ENCODE measurements around the gene EHMT1. TPM values are rescaled to one million over a fixed set of nuclear protein-coding genes. Genes with fewer than 3 reads are reported as not detected.
A peak's percentile ranks its signal among the peaks of the same experiment; 100 is the strongest.

The EHMT1 gene
- total and polyA plus RNA-seq, 2 of the 13 experiments (the other 11 are each of a cell fraction or from before 2014, with no cell fraction given), result 23.0 to 27.1 TPM

DNA sequence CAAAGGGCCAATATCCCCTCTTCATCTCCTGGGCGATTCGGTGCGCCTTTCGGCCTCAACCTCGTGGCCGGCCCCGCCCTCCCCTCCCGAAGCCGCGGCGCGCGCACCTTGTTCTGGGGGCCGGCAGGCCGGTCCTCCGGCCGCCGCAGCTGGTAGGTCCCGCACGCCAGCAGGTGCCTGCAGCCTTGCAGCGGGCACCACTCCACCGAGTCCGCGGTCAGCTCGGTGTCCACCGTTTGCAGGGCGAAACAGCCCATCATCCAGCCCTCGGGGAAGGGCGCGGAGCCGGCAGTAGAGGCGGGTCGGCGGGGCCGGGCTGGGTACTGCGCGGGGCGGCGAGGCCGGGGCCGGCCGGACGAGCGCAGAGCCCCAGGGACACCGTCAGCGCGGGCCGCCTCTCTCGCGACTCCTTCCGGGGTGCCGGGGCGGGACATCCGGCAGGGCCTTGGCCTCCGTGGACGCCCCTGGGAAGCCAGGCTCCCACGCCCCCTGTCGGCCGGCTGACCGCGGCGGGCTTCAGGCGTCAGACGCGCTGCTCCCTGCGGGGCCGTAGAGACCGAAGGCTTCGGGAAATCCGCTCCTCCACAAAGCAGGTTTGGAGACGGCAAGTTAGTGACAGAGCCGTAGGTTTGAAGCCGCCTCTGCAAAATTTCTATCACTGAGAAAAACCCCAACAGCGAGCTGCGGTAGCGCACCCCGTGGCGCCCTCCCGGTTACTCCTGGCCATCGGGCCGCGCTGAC, 40.1 kb upstream of the EHMT1 start, which contains the start of gene DPH7 (continued):
- TF ChIP-seq, protein P1, sequence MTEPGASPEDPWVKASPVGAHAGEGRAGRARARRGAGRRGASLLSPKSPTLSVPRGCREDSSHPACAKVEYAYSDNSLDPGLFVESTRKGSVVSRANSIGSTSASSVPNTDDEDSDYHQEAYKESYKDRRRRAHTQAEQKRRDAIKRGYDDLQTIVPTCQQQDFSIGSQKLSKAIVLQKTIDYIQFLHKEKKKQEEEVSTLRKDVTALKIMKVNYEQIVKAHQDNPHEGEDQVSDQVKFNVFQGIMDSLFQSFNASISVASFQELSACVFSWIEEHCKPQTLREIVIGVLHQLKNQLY (CRISPR knock-in tag; IDR thresholded peaks at IDR 0.05), result 0 out of 2 replicates have a peak, but pooled peaks have one; percentile 19
- TF ChIP-seq ZNF619 (CRISPR knock-in tag; IDR thresholded peaks at IDR 0.05) (no peak), ZEB1 (IDR thresholded peaks at IDR 0.05; ENCODE audit: insufficient replicate concordance, low read depth) (no peak), ZNF234 (CRISPR knock-in tag; conservative IDR thresholded peaks at IDR 0.05) (no peak), ZNF720 (CRISPR knock-in tag; IDR thresholded peaks at IDR 0.05) (no peak), MTF1 (CRISPR knock-in tag; IDR thresholded peaks at IDR 0.05) (peak; percentile 49; the same call in 1 of the 2 replicates), ZNF12 (CRISPR knock-in tag; IDR thresholded peaks at IDR 0.05) (no peak; the same call in 1 of the 2 replicates), RFXAP (CRISPR knock-in tag; IDR thresholded peaks at IDR 0.05; ENCODE audit: borderline replicate concordance) (peak; percentile 84), ZNF749 (CRISPR knock-in tag; IDR thresholded peaks at IDR 0.05; ENCODE audit: borderline replicate concordance) (0 out of 2 replicates have a peak, but pooled peaks have one; percentile 50), PRPF4 (IDR thresholded peaks at IDR 0.05; ENCODE audit: low read depth, low read length, poor library complexity, severe bottlenecking) (no peak), ZNF446 (CRISPR knock-in tag; IDR thresholded peaks at IDR 0.05) (peak; percentile 52), KLF15 (CRISPR knock-in tag; IDR thresholded peaks at IDR 0.05; ENCODE audit: borderline replicate concordance) (no peak)
- TF ChIP-seq, protein P2, sequence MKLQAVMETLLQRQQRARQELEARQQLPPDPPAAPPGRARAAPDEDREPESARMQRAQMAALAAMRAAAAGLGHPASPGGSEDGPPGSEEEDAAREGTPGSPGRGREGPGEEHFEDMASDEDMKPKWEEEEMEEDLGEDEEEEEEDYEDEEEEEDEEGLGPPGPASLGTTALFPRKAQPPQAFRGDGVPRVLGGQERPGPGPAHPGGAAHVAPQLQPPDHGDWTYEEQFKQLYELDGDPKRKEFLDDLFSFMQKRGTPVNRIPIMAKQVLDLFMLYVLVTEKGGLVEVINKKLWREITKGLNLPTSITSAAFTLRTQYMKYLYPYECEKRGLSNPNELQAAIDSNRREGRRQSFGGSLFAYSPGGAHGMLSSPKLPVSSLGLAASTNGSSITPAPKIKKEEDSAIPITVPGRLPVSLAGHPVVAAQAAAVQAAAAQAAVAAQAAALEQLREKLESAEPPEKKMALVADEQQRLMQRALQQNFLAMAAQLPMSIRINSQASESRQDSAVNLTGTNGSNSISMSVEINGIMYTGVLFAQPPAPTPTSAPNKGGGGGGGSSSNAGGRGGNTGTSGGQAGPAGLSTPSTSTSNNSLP (IDR thresholded peaks at IDR 0.05; ENCODE audit: low read depth, low read length), result no peak
- TF ChIP-seq, protein P3, sequence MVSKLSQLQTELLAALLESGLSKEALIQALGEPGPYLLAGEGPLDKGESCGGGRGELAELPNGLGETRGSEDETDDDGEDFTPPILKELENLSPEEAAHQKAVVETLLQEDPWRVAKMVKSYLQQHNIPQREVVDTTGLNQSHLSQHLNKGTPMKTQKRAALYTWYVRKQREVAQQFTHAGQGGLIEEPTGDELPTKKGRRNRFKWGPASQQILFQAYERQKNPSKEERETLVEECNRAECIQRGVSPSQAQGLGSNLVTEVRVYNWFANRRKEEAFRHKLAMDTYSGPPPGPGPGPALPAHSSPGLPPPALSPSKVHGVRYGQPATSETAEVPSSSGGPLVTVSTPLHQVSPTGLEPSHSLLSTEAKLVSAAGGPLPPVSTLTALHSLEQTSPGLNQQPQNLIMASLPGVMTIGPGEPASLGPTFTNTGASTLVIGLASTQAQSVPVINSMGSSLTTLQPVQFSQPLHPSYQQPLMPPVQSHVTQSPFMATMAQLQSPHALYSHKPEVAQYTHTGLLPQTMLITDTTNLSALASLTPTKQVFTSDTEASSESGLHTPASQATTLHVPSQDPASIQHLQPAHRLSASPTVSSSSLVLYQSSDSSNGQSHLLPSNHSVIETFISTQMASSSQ (IDR thresholded peaks at IDR 0.05; ENCODE audit: low read depth), result no peak
- TF ChIP-seq, protein P3 (CRISPR knock-in tag; IDR thresholded peaks at IDR 0.05; ENCODE audit: borderline replicate concordance), result peak; percentile 45; the same call in 1 of the 2 replicates
- TF ChIP-seq, protein P4, sequence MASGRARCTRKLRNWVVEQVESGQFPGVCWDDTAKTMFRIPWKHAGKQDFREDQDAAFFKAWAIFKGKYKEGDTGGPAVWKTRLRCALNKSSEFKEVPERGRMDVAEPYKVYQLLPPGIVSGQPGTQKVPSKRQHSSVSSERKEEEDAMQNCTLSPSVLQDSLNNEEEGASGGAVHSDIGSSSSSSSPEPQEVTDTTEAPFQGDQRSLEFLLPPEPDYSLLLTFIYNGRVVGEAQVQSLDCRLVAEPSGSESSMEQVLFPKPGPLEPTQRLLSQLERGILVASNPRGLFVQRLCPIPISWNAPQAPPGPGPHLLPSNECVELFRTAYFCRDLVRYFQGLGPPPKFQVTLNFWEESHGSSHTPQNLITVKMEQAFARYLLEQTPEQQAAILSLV (CRISPR knock-in tag; IDR thresholded peaks at IDR 0.05; ENCODE audit: borderline replicate concordance), result no peak; the same call in 1 of the 2 replicates
- TF ChIP-seq, protein P5, sequence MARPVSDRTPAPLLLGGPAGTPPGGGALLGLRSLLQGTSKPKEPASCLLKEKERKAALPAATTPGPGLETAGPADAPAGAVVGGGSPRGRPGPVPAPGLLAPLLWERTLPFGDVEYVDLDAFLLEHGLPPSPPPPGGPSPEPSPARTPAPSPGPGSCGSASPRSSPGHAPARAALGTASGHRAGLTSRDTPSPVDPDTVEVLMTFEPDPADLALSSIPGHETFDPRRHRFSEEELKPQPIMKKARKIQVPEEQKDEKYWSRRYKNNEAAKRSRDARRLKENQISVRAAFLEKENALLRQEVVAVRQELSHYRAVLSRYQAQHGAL (CRISPR knock-in tag; IDR thresholded peaks at IDR 0.05; ENCODE audit: not compliant biosample characterization), result no peak
- TF ChIP-seq, protein P6, sequence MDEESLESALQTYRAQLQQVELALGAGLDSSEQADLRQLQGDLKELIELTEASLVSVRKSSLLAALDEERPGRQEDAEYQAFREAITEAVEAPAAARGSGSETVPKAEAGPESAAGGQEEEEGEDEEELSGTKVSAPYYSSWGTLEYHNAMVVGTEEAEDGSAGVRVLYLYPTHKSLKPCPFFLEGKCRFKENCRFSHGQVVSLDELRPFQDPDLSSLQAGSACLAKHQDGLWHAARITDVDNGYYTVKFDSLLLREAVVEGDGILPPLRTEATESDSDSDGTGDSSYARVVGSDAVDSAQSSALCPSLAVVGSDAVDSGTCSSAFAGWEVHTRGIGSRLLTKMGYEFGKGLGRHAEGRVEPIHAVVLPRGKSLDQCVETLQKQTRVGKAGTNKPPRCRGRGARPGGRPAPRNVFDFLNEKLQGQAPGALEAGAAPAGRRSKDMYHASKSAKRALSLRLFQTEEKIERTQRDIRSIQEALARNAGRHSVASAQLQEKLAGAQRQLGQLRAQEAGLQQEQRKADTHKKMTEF (CRISPR knock-in tag; IDR thresholded peaks at IDR 0.05), result peak; percentile 87

All from HepG2 (cell line).